GM21619 (cell line): ENCODE results near the gene AMN.

Experiments
- ATAC-seq: cut with Tn5 transposase; IDR thresholded peaks from one replicate; pipeline ENCODE4 v1.9.1; 2021; ENCODE audit not compliant: unreplicated experiment

Gene AMN

DNA sequence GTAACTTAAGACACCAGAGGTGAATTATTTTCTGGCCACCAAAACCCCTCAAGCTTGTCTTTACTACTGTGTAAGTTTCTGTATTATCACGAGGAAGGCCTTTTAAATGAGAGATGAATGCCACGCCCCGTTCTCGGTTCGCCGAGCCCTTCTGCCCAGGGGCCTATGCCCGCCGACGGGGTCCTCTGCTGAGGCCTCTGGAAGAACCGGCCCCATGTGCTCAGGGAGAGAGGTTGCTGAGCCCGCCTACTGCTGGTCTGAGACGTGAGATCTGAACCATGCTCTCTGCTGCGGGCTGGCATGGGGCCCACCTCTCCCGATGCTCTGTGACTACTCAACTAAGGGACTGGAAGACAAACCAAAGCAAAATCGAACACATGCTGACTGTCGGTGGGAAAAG is 21.0 kb downstream of the AMN start:
- no peak for ATAC-seq

GRCh38 chr14:102943979-102944378 is 21.5 kb downstream of the AMN start:
- no peak for ATAC-seq

GRCh38 chr14:102944448-102945330 is 22.2 kb downstream of the AMN start:
- ATAC-seq: no peak

DNA sequence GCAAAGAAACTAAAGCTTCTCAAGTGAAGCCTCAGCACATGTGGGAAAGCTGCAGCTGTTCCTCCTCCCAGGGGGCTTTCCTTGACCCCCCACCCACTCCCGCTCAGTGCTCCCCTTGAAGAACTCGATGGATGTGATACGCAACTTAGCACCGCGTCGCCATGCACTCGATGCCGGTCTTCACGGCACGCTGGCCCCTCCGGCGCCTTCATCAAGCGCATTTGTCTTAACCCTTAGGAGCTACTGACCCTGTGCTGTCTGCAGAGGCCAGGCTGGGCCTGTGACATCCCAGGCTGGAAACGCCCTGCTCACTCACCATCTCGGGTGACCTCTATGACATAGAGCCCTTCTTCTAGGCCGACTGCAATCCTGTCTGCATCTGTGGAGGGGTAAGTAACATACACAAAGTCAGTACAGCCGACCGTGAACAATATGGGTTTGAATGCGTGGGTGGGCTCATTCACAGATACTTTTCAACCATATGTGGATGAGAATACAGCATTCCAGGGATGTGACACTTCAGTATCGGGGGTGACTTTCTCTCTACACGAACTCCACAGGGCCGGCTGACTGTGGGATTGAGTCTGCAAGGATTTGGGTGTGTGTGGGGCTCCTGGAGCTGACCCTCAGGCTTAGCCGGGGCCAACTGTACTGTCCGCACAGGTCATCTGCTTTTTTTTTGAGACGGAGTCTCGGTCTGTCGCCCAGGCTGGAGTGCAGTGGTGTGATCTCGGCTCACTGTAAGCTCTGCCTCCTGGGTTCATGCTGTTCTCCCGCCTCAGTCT is 23.1 kb downstream of the AMN start:
- ATAC-seq: no peak

DNA sequence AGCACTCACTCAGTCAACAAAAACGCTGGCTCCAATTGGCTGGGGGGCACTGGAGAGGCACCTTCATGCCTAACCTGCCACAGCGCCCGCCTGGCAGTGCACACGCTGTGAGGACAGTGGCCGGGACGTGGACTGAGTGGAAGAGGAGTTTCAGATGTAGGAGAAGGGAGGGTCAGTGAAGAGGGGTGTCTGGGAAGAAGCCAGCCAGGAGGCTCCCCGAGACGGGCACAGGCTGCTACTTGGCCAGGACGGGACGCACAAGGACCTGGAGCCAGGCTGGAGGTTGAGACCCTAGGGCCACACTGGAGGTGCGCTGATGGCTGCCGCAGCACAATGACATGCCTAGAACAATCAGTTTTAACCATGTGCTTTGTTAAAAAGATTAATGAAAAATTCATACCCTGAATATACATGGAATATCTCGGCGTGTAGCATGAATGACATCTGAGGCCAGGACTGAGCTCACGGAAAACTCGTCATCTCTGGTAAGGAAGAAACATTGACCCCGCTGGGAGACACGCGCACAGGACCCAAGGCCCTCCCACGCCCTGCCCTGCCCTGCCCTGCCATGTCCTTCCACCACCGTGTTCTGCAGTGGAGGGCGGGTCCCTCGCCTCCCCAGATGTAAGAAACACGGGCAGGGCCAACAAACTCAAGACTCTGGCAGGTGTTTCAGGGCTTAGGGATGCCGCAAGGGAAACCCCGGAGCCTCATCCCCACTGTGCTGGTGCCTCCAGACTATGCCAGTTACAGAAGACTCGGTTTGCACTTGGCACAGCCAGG is 25.0 kb downstream of the AMN start:
- ATAC-seq: no peak

DNA sequence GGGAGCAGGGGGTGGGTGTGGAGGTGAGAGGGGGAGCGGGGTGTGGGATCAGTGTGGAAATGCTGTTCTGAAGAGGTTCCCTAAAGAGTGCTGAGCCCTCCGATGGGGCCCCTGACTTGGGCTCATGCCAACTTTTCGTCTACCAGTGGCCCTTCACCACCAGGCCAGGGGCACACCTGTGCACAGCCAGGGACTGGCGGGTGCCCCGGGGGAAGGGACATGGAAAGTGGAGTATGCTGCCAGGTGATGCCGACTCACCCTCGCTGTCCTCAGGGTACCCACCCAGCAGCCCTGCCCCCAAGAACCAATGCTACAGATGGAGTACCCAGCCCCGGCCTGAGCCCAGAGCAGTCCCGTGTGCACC is 26.2 kb downstream of the AMN start:
- no peak for ATAC-seq

DNA sequence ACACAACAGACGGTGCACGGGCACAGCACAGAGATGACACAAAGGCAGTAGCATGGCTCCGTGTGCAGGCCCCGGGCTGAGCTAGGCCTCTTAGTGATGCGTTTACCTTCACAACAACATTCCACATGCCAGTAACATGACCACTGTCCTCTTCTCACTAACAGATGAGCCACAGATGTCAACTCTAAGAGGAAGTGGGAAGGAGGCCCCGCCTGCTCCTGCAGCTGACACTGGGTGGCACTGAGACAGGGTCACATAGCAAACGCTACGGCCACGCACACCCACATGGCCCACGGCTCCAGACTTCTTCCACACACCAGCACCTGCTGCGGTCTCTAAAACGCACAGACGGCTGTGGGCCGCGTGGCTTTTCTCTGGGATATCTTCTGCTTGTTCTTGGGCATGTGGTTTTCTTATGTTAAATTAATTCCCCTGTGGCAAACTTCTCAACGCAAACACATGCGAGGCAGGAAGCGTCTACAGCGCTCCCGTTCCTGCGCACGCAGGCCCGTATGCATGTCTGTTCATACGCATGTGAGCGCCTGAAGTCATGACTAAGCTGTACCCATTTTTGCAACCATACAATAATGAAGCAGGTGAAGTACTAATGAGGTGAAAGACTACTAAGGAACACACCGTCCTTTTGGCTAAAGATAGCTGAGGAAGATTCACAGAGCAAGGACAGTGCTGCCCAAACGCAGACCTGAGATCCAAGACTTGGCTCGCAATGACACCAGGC is 26.8 kb downstream of the AMN start:
- peak; percentile 66 for ATAC-seq

- no peak for ATAC-seq
These were observed 27.5 kb downstream of the AMN start for GRCh38 chr14:102949801-102950451.

DNA sequence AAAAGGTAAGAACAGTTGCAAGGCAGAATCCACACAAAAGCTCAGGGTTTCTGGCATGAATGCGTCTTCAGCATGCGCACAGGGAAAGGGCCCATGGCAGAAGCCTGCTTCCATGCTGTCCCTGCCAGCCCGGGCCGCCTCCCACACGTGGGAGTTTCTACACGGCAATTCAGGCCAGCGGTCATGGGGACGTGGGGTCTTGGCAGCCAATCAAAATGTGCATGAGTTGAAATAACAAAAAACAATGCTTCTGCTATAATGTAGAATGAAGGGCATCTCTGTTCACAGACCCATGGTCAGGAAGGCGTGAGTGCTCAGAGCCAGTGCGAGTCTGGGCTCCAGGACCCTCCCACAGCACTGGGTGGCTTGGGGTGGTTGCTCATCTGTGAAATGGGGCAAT is 28.6 kb downstream of the AMN start:
- no peak for ATAC-seq

DNA sequence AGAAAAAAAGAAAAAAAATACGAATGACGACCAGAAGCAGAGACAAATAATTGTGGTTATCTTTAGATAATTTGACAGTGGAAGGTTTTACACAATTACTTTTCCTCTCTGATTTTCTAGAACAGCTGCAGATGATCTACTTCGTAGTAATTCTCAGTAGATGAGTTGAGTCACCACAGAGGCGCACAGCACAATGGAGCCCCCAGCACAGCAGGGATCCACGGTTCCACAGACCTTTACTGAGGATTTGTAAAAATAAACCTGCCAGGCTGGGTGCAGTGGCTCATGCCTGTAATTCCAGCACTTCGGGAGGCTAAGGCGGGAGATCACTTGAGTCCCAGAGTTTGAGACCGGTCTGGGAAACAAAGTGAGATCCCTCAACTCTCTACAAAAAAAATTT is 29.3 kb downstream of the AMN start:
- ATAC-seq: no peak

DNA sequence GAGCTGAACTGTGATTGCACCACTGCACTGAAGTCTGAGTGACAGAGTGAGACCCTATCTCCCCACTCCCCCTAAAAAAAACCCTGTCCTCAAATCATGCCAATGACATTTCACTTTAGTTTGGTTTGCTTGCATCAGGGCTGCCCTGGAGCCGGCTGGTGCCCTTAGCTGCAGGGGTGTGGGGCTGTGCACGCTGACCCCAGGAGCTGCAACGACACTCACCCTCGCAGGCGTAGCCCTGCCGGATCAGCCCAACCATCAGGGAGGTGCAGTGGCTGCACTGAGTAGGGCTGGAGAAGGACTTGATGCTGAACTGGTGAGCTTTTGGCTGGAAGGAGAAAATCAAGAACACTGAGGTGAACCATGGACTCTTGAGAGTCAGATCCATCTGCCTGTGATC is 29.8 kb downstream of the AMN start:
- ATAC-seq: no peak

DNA sequence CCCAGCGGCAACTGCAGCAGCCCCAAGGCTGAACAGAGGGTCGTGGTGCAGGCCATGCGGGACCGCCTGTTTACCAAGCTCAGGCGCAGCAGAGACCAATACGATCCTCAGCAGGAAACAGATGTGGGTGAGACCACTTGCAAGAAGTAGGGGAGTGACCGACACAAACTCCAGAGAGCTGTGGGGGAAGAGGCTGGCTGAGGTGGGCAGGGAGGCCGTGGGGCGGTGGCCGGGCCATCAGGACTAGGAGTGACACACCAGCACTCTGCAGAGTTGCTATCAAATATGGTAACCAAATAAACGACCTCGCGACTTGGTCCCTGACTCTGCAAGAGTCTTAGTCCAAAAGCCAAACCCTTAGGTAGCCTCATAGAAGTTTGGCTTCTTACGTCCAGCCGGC is 30.6 kb downstream of the AMN start:
- no peak for ATAC-seq

DNA sequence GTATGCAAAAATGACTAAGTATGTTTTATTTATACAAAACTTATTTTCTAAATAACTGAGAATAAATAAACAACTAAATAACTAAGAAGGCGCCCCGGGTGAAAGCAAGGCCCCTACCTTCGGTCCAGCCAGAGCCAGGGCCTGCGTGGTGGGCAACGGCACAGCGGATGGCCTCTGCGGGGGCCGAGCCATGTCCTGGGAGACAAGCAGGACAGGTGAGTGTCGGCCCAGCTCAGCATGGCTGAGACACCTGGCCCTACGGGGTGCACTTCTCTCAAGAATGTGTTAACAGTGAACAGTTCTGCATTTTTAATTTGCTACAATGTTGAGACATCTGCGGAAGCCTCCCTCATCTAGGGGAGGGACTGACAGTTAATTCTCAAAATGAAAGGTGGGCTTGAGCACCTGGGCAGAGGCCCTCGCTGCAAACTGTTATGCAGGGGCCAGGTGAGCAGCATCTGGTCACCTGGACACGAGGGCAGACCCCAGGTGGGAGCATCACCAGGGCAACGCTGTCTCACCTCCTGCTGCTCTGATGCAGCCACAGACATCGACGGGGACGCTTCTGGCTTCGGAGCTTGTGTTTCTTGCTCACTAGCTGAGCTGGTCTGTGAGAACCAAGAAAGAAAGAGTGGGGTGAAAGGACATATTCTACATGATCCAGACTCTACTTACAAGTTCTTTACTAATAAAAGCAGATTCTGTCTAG is 31.8 kb downstream of the AMN start:
- no peak for ATAC-seq

DNA sequence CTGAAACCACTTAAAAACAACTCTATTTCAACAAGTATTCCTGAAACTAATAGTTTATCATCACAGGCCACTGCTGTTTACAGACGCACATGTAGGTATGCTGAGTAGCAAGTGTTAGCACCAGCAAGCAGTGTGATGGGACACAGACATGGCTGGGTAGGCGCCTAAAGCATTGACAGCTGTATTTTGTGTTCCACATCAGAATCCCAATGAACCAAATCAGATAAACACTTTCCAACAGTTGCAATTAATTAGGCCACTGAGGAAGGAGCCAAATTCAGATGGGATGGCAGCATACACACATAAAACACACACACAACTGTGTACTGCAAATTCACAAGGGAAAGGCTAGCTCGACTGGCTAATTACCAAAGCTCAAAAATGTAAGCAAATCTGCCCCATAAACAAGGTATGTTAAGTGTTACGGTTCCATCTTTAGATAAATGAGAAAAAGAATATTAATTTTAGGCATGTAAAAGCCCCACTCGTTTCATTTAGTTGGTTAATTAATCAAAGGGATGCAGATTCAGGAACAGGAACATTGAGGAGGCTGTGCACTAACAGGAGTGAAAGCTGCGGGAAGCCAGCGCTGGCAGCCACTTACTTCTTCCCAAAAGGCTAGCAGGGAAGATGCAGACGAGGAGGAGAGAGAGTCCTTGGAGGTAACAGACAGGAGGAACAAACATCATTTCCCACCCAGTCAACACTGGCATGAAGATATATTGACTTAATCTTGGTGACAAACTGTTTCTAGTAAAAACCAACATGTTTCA is 33.4 kb downstream of the AMN start:
- no peak for ATAC-seq

DNA sequence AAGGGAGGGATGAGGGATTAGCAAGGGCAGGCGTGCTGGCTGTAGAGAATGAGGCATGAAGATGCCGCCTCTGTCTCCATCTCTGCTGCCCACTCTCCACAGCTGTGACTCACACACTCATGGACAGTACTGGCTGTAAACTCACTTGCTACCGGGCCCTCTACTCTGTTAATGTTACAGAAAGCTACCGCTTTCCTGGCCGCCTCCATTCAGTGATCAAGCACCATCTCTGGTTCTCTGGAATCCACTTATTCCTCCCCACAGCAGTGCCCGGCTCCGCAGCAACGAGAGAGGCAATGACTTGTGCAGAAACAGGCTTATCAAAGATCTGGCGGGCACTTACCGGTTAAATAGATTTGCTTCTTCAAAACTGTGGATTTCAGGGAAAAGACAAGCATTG is 34.8 kb downstream of the AMN start:
- no peak for ATAC-seq

DNA sequence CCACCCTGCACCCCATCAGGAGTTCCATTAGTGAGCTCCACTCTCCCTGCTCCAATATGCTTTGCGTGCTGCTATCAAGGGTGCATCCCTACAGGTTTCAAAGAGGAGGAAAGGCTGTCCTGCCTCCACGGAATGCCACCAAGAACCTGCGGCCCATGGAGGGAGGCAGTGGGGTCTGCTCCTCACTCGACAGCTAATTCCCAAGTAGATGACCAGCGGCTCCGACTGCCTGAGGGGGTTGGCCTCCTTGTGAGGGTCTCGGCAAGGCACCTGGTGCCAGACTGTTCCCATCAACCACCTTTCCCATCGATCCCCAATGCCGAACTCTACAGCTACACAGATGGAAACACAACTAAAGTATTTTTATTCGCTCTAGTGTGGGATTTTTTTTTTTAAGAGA is 36.0 kb downstream of the AMN start:
- ATAC-seq: no peak

DNA sequence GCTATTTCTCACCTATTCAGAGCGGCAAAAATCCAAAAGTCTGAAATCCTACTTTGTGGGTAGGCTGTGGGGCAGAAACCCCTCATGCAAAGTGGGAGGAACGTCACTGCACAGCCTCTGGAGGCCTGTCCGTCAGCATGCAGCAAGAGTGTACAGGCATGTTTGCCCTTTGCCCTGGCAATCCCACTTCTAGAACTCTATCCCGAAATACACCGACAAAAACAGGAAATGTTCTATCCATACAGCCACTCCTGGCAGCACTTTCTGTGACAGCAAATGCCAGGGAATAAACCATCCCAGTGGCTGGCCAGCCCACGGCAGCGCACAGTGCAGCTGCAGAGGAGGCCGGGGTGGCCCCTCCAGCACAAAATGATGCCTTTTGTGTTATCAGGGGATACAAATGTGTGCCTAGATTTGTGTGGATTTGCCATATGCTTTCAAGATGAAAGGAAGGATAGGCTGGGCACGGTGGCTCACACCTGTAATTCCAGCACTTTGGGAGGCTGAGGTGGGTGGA is 39.7 kb downstream of the AMN start:
- ATAC-seq: no peak

DNA sequence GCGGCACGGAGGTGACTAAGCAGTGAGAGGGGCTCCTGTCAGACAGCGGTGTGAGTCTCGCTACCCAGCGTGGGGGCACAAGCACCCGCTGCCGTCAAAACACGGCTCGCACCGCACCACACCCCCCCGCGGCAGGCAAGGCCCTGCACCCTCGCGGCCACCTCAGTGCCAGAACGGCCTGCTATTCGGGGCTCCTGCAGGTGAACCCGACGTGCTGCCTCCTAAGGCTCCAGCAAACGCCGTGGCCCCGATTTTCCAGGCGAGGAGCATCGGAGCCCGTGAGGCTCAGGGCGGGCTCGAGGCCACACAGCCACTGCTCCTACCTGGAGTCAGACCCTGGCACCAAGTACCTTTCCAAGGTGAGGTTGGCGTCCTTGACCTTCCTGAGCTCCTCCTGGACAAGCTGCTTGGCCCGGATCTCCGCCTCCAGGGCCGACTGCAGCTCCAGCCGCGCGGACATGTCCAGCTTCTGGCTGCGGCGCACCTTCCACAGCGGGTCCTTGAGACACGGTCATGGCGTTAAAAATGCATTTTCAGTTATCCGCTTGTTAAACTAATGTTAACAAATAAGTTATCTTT is 41.8 kb downstream of the AMN start:
- ATAC-seq: no peak
